DMS 273 treated with DMSO at 0.1 percent for 48 hours (cell line): ENCODE measurements around the gene PLEKHJ1.

Experiments
- DNase-seq: peaks from one replicate; lab custom pipeline; 2025; lab: John Stamatoyannopoulos, UW

Gene PLEKHJ1

DNA sequence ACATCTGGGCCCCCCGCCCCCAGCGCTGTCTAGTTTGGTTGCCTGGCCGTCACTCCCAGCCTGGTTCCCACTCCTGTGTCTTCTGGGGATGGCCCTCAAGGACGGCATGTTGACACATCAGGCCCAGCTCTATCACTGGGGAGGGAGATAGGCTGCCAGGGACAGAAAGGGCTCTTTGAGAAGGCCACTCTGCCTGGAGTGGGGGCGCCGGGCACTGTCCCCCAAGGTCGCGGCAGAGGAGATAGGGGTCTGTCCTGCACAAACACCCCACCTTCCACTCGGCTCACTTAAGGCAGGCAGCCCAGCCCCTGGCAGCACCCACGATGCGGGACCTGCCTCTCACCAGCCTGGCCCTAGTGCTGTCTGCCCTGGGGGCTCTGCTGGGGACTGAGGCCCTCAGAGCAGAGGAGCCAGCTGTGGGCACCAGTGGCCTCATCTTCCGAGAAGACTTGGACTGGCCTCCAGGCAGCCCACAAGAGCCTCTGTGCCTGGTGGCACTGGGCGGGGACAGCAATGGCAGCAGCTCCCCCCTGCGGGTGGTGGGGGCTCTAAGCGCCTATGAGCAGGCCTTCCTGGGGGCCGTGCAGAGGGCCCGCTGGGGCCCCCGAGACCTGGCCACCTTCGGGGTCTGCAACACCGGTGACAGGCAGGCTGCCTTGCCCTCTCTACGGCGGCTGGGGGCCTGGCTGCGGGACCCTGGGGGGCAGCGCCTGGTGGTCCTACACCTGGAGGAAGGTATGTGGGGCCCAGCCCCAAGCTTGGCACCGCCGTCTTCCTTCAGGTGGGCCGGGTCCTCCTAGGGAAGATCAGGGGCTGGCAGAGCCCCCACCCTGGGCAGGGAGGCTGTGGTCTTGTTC, 13.1 kb upstream of the PLEKHJ1 start, which contains the start of gene AMH:
Gene AMH, plus strand, starts transcription at position 314 of the 857 bp plus-strand sequence. Its CDS starts 10 bp downstream, at position 324.
- DNase-seq = no peak

- no peak for DNase-seq
Measured at GRCh38 chr19:2248136-2249009, 12.2 kb upstream of the PLEKHJ1 start.

- no peak for DNase-seq
Measured at GRCh38 chr19:2247433-2248101, 11.4 kb upstream of the PLEKHJ1 start.

- no peak for DNase-seq
Measured at GRCh38 chr19:2246801-2247361, 10.8 kb upstream of the PLEKHJ1 start.

- DNase-seq = no peak
Measured at GRCh38 chr19:2246014-2246620, 10.0 kb upstream of the PLEKHJ1 start.

- no peak for DNase-seq
Measured at GRCh38 chr19:2245273-2245672, 9.1 kb upstream of the PLEKHJ1 start.

DNA sequence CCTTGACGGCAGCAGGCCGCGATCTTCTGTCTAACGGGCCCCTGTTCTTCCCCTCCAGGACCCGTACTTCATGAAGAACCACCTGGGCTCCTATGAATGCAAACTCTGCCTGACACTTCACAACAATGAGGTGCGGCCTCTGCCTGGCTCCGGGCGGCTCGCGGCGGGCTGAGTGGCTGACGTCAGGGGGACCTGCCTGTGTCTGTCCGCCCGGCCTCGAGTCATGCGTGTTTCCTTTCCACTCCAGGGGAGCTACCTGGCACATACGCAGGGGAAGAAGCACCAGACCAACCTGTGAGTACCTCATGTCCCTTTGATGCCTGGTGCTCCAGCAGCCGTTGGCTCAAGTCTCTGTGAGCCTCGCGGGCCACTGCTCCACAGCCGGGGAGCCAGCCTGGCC, 8.4 kb upstream of the PLEKHJ1 start:
- no peak for DNase-seq

GRCh38 chr19:2244125-2244411, 7.9 kb upstream of the PLEKHJ1 start:
- no peak for DNase-seq

GRCh38 chr19:2243274-2244124, 7.4 kb upstream of the PLEKHJ1 start:
- no peak for DNase-seq

- DNase-seq = no peak
Measured at GRCh38 chr19:2242816-2243215, 6.7 kb upstream of the PLEKHJ1 start.

- DNase-seq = no peak
Measured at GRCh38 chr19:2242092-2242537, 6.0 kb upstream of the PLEKHJ1 start.

GRCh38 chr19:2240881-2241760, 5.0 kb upstream of the PLEKHJ1 start:
- DNase-seq = no peak

GRCh38 chr19:2239771-2240770, 3.9 kb upstream of the PLEKHJ1 start:
- DNase-seq = no peak

GRCh38 chr19:2239173-2239572, 3.0 kb upstream of the PLEKHJ1 start:
- no peak for DNase-seq

- no peak for DNase-seq
Measured at GRCh38 chr19:2237869-2238153, 1.7 kb upstream of the PLEKHJ1 start.

DNA sequence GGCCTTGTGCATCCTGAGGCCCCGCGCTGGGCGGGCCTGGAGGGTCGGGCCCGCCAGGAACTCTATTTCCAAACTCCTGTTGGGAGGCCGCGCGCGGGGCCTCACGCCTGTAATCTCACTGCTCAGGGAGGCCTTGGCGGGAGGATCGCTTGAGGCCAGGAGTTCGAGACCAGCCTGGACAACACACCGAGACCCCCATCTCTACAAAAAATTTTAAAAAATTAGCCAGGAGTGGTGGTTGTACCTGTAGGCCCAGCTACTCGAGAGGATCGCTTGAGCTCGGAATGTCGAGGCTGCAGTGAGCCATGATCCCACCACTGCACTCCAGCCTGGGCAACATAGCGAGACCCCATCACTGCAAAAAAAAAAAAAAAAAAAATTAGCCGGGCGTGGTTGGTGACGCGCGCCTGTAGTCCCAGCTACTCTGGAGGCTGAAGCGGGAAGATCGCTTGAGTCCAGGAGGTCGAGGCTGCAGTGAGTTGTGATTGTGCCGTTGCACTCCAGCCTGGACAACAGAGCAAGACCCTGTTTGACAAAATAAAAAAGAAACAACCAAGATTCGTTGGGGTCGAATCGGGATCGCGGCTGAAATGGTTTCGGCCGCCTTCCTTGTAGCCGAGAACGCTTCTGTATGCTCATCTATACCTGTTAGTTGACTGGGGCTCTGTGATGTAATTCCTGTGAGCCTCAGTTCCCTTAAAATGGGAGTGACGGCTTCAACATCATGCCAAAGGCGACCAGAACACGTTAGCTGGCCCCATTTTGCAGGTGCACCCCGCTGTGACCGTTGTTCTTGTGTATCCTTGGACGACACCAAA, 1.1 kb upstream of the PLEKHJ1 start:
- no peak for DNase-seq

- no peak for DNase-seq
Measured at GRCh38 chr19:2236064-2236313, 140 bp downstream of the PLEKHJ1 start.

DNA sequence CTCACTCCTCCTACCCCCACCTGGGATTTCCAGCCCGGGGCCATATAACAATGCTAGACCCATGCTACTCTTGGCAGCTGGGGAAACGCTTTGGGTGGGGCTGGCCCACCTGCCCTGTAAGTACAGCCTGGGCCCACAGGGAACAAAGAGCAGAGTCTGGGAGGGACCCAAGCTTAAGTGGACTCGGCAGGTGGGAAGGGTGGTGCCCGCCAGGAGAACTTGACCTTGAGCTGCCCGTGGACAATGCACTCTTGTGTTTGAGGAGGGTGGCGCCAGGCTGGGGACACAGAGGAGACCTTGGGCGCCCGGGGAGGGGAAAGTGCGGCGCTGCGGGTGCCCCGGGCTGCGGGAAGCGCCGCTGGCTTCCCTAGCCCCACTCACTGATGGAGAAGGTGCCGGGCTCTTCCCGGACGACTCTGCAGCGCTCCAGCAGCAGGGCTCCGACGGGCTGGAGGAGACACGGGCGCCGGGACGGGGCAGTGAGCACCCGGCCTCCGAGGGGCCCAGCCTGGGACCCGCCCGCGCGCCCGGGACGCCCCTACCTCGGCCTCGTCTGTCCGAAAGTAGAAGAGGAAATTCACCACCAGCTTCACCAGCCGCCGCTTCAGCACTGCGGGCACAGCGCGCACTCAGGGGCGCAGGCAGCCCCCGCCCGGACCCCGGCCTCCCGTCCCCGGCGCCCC, 607 bp downstream of the PLEKHJ1 start:
- DNase-seq = no peak
